ENCODE data around the gene RSAD2. TPM values are rescaled to one million over a fixed set of nuclear protein-coding genes. Genes with fewer than 3 reads are reported as not detected.

The RSAD2 gene
- total and polyA plus RNA-seq, 2 of the 4 experiments (the other 2 are of a cell fraction) = not detected

- no peak overlapping the region for H3K4me3 ChIP-seq (ENCODE audit: insufficient read depth, low read depth, low read length)
- no peak overlapping the region for H4K91ac ChIP-seq (ENCODE audit: insufficient read depth, low read depth, low read length)
- no peak overlapping the region for H3K14ac ChIP-seq (replicated peaks; ENCODE audit: low read depth, low read length)
- H3K9ac ChIP-seq (ENCODE audit: low read depth, low read length) = no peak overlapping the region
- no peak overlapping the region for H3K4me2 ChIP-seq (ENCODE audit: low read depth, low read length)
- intact Hi-C loops (cut with micrococcal nuclease) (no loop called here), in situ Hi-C loops (cut with MboI; ENCODE audit: low sequenced_read_pairs) (no loop called here), dilution Hi-C loops (cut with HindIII; ENCODE audit: low sequenced_read_pairs, unreplicated experiment) (no loop called here)
- no peaks in the 10 kb centered on the region for H3K79me1 ChIP-seq (ENCODE audit: low read depth in 1 of 2, low read length in 2 of 2)
- H3K4ac ChIP-seq (ENCODE audit: low read depth, low read length) = no peak overlapping the region
- no peak overlapping the region for H4K8ac ChIP-seq (ENCODE audit: low read depth in 2 of 2, low read length in 2 of 2)
- H3K27ac ChIP-seq (ENCODE audit: insufficient read depth, low read length) = no peak overlapping the region
- H2AK5ac ChIP-seq (ENCODE audit: low read depth, low read length) = no peak overlapping the region
- CTCF ChIA-PET = no interaction called here
- 52% methylated on average over 3 of the region's 4 CpGs; no CpG with 5 or more reads in 1 of the 2 experiments for WGBS, 2 experiments (ENCODE audit: extremely low coverage in 2 of 2, insufficient read length in 1 of 2)
- no peaks in the 10 kb centered on the region for H3K36me3 ChIP-seq (ENCODE audit: control insufficient read depth, insufficient read depth, low read length)
- DNase-seq = no peak
- H4K20me1 ChIP-seq (ENCODE audit: insufficient read depth, low read length) = no peaks in the 10 kb centered on the region
- no peak overlapping the region for H2BK5ac ChIP-seq (ENCODE audit: low read depth, low read length, poor library complexity, severe bottlenecking)
- no peak overlapping the region for H3K23ac ChIP-seq (ENCODE audit: low read depth, low read length)
- H2BK15ac ChIP-seq (ENCODE audit: low read depth, low read length) = no peak overlapping the region
- no peak for TF ChIP-seq USF2 (IDR thresholded peaks at IDR 0.05; ENCODE audit: low read depth, low read length)
- no peak for TF ChIP-seq CHD1 (IDR thresholded peaks at IDR 0.05; ENCODE audit: low read depth, low read length)
- TF ChIP-seq RAD21 (IDR thresholded peaks at IDR 0.05; ENCODE audit: low read length) = no peak
- TF ChIP-seq MAZ (IDR thresholded peaks at IDR 0.05; ENCODE audit: borderline replicate concordance, low read depth, low read length) = no peak
- no peak for TF ChIP-seq MAFK (IDR thresholded peaks at IDR 0.05; ENCODE audit: low read depth, low read length)
- TF ChIP-seq RCOR1 (IDR thresholded peaks at IDR 0.05; ENCODE audit: insufficient replicate concordance, low read length) = no peak
- TF ChIP-seq NFE2L2 (IDR thresholded peaks at IDR 0.05; ENCODE audit: low read depth, low read length) = no peak
- TF ChIP-seq CEBPB (IDR thresholded peaks at IDR 0.05; ENCODE audit: low read depth, low read length) = no peak
- no peak for TF ChIP-seq POLR2A (IDR thresholded peaks at IDR 0.05; ENCODE audit: low read depth, low read length)
- TF ChIP-seq, protein P1, sequence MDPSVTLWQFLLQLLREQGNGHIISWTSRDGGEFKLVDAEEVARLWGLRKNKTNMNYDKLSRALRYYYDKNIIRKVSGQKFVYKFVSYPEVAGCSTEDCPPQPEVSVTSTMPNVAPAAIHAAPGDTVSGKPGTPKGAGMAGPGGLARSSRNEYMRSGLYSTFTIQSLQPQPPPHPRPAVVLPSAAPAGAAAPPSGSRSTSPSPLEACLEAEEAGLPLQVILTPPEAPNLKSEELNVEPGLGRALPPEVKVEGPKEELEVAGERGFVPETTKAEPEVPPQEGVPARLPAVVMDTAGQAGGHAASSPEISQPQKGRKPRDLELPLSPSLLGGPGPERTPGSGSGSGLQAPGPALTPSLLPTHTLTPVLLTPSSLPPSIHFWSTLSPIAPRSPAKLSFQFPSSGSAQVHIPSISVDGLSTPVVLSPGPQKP (IDR thresholded peaks at IDR 0.05; ENCODE audit: borderline replicate concordance, low read depth, low read length) = no peak
- no TSS peak for BruUV-seq (replicated peaks)
- POLR2A ChIA-PET (ENCODE audit: unreplicated experiment) = no interaction called here
- H3K56ac ChIP-seq (ENCODE audit: extremely low read depth, insufficient read depth, low read length) = no peak overlapping the region
- no peak overlapping the region for H4K5ac ChIP-seq (ENCODE audit: low read depth, low read length)
- no peak overlapping the region for H2AFZ ChIP-seq (replicated peaks; ENCODE audit: low read length, poor library complexity)
- H2BK20ac ChIP-seq (ENCODE audit: low read depth, low read length) = no peak overlapping the region
- H3K27me3 ChIP-seq (ENCODE audit: control insufficient read depth, insufficient read depth, low read length) = no peaks in the 10 kb centered on the region
- no peak for ATAC-seq (ENCODE audit: low read depth)
- no peaks in the 10 kb centered on the region for H3K9me3 ChIP-seq (ENCODE audit: control insufficient read depth, insufficient read depth, low read length)
- H3K4me1 ChIP-seq (ENCODE audit: control insufficient read depth, insufficient read depth, low read length) = no peaks in the 10 kb centered on the region
- no peaks in the 10 kb centered on the region for H3K9me1 ChIP-seq (ENCODE audit: insufficient read depth, low read length)
- no peak overlapping the region for H2AK9ac ChIP-seq (replicated peaks; ENCODE audit: low read depth, low read length, poor library complexity)
- no peak overlapping the region for H2BK120ac ChIP-seq (ENCODE audit: low read depth, low read length)
- no peak overlapping the region for H3K18ac ChIP-seq (ENCODE audit: low read depth, low read length)
Observed at GRCh38 chr2:6878549-6878948, 972 bp downstream of the RSAD2 start.

Data from IMR-90 (cell line).